ENCODE results near the gene EVA1C.
"Not testable (repeated sequence)": the region's sequence is repeated elsewhere in the genome, so short reads cannot be mapped to it uniquely, and the experiment has no call there.

The EVA1C gene, protein sequence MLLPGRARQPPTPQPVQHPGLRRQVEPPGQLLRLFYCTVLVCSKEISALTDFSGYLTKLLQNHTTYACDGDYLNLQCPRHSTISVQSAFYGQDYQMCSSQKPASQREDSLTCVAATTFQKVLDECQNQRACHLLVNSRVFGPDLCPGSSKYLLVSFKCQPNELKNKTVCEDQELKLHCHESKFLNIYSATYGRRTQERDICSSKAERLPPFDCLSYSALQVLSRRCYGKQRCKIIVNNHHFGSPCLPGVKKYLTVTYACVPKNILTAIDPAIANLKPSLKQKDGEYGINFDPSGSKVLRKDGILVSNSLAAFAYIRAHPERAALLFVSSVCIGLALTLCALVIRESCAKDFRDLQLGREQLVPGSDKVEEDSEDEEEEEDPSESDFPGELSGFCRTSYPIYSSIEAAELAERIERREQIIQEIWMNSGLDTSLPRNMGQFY

DNA sequence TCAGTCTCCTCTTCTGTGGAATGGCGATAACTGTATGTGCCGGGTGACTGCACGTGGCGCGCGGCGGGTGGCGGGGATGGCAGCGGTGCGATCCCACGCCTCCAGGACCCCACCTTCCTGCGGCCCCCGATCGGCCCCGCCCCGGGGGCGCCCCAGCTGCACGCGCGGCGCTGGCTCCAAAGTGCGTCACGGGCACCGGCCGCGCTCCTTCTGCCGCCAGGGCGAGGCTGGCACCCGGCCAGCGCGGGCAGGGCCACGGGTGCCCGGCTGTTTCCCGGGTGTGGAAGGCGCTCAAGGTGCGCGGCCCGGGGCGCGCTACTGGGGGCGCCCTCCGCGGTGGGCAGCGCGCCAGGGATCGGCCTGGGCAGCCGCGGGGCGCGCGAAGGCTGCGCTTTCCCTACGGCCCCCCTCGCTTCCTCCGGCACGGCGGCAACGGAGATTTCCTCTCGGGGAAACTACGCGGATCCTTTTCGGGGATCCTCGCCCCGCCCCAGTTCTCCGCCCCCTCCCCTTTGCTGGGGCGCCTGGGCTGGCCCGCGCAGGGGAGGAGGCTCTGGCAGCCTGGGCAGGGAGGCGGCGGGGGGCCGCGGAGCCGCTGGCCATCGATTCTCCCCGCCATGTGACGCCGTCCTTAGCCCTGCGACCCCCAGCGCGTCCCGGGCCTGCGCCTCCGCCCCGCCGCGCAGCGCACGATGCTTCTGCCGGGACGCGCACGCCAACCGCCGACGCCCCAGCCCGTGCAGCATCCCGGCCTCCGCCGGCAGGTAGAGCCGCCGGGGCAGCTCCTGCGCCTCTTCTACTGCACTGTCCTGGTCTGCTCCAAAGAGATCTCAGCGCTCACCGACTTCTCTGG is at the start of gene EVA1C:
EVA1C (plus strand) TSS at position 545 of the 853 bp plus-strand sequence; CDS start at position 693, 148 bp downstream.
- DNase-seq: peak; percentile 83

DNA sequence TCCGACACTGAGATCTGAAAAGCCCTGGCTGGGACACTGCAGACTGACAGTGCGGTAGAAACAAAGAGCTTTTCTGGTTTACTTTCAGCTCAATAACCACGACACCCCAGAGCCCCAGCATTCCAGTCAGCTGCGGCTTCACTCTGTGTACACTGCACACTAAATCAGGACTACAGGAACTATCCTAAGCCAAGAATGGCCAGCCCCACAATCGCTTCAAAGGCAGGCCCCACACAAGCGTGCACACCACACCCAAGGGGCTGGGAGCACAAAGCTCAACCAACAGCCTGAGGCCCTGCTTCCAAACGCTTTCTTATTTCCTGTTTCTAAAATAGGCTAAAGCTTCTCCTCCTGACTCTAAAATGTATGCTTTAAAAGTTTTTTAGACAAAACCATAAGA is 48.1 kb upstream of the EVA1C start:
- no peak for DNase-seq

DNA sequence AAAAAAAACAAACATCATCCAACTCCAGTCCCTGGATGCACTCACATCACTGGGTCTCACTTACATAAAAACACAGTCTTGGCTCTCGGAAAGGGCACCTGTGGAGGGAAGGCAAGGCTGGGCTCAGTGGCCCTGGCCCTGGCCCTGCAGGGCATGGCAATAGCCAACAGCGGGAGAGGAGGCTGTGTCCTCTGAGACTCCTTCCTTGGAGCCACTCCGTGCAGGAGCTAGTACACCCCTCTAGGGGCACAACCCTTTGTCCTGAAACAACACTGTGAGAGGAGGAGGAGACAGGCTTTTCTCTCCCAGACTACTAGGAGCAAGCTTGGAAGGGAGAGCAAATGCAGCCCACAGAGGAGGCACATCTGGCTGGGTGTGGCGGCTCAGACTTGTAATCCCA is 47.7 kb upstream of the EVA1C start:
- no peak for DNase-seq

DNA sequence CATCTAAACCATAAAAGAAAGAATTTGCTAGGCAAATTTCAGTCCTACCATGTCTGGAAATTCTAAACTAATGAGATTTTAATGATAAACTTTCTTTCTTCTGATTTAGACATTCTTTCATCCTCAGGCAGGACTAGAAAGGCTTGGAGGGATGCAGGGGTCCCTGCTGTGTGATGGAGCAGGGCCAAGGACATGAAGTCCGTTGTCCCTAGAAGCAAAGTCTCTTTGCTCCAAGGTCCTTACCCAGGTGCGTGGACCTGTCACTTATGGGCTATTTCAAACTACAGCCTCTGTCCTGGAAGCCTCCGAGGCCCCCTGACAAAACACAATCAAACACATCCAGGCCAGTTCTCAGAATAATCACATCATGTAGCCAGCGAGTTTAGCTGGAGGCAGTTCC is 46.3 kb upstream of the EVA1C start:
- DNase-seq: no peak

DNA sequence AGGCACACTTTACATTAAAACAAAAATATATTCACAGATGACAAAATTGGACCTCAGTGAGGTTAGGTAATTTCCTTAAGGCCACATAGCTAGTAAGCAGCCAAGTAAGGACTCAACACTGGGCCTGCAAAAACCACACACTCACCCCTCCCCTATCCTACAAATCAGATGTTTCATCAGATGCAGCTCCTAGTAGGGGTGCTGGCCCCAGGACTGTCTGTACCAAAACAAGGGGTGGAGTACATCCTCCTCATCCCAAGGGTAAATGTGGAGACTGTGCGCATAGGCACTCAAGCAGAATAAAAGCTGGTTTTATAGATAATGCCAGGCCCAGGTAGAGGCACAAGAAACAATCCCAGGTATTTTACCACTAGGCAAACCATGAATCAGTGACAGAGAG is 45.3 kb upstream of the EVA1C start:
- peak; percentile 24 for DNase-seq

DNA sequence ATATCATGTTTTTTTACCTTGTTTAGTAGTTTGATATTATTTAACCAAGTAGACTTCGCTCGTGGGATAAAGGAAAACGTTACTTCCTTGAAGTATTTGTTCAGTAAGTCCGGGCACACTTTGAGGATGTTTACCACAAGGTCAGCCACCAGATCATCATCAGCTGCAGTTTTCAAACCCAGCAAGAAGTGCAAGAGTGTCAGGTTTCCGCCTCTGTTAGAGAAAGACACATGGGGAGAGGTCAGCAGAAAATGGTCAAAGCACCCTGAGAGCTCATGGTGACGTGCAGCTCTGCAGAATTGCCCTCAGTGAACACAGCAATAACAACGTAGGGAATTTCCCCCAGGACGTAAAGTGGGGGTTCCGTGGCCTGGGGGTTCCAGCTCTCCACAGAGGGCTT is 44.1 kb upstream of the EVA1C start:
- no peak for DNase-seq

DNA sequence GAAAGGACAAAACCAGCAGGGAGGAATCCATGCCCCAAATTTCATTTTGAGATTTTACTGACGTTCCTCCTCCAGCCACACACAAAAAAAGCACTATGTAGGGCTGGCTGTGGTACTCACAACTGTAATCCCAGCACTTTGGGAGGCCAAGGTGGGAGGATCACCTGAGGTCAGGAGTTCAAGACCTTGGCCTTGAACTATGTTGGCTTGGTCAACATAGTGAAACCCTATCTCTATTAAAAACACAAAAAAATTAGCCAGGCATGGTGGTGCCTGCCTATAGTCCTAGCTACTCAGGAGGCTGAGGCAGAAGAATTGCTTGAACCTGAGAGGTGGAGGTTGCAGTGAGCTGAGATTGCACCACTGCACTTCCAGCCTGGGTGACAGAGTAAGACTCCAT is 43.5 kb upstream of the EVA1C start:
- DNase-seq: not testable (repeated sequence)

DNA sequence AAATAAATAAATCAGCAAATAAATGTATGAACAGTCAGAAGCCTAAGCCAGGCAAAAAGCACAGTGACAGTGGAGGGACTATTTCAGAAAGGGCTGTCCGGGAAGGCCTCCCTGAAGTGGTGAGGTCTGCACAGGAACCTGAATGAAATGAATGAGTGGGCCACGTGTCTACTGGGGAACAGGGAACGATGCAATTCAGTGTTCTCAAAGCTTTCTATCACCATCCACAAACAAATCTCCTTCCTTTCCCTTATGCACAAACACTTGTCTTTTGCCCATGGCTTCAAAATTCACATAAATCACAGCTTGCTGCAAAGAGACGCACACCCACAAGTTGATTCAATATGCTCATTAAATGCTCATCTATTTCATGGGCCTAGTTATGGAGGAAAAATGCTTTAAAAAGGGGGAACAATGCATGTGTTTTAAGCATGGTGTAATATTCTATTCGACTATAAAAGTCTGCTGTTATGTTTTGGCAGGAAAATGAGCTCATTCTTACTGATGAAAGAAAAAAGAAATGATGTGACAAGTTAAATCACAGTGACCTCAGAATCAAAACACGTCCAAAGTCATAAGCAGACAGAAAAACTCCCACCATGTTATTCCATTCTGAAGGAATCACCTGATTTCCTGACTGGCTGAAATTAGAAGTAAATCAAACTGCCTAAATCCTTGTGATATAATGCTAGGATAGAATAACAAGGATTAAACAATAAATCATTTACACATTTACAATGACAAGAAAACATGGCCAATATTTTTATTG is 41.3 kb upstream of the EVA1C start:
- DNase-seq: no peak

DNA sequence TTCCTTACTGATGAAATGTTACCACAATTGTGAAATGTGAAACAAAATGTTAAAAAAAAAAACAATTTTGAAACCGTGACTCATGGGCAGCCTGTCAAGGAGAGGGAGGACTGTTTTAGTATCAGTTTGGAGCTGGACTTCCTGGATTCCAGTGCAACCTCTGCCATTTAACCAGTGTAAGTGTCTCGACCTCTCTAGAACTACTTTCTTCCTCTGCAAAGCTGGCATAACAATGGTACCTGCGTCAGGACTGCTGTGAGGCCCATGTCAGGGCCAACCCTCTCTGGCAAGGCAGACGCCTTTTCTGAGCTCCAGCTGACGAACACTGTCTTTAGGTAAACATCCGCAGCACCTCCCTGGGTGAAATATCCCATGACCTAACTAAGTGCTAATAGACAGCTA is 40.6 kb upstream of the EVA1C start:
- DNase-seq: no peak

DNA sequence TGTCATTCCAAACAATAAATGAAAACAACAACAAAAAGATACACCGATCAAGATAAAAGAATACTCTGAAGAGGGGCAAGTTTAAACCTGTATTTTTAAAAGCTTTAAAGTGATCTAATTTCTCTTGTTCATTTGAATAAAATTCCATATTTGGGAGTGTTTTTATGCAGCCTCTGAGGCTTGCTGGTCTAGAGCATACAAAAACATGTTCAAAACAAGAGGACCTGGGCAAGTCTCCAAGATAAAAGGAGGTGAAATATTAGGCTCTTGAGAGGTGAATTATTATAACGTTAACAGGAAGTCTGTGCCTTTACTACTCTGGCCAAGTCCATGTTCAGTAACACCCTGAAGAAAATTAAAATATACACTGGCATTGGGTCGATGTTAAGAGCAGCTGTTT is 39.8 kb upstream of the EVA1C start:
- DNase-seq: no peak

DNA sequence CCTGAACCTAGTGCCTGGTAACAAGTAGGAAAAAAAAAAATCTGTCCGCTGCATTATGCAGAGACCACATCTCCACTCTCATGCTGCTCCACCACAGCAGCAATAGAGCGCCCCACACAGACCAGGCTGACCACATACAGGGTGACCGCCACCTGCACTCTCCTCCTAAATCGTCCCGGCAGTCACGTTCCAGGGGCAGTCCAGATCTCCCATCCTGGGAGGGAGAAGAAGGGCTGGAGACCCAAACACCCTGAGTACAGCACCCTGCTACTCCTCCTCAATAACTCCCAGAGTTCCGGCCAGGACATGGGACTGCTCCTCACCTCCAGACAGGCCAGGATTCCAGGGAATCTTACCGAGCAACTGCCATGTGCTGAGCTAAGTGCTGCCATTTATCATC is 35.0 kb upstream of the EVA1C start:
- DNase-seq: no peak

DNA sequence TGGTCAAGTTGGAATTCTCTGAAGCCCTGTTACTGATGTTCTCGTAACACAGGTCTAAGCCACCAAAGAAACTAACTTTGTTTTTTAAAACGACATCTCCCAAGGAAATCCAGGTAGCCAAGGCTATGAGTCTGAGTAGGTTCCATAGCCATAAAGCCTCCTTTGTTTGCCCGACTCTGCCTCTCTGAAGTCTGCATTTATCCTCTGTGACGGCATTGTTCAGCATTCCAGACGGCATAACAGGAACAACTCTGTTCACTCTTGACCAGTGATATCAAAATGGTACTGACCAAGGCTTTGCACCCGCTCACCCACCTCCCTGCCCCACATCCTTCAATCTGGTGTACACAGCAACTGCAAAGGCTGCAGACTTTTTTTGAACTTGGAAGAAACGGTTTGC is 34.5 kb upstream of the EVA1C start:
- DNase-seq: no peak

DNA sequence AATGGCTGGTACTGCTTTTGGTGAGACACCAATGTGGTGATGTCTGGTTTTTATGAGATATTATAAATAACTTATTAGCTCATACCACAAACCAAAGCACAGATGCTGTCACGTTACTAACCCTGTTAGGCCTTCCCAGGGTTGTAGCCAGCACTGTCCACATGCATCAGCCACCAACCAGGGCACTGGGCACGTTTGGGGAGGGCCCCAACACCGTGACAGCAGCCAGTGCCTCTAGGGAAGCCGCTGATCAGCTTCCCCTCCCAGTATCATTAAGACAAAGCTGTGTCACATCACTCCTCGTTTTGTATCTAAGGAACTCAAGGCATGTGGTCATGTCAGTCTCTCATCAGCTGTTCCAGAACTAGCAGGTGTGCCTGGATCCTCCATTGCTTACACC is 33.5 kb upstream of the EVA1C start:
- no peak for DNase-seq

DNA sequence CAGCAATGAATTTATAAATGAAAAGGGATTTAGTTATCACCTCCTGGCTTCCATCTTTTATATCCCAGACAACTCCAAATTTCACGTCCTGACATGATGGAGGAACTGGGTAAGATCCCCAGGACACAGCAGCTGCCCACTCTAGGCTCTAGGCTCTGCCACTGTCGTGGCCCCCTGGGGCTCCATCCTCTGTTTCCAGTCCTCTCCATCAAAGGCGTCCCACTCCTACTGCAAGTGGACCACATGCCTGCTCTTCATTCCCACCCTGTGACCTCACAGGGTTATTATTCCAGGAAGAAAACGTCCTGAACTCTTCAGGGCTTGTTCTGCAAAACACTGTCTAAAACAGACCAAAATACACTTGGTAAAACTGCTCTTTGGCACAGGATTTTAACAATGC is 31.6 kb upstream of the EVA1C start:
- no peak for DNase-seq

DNA sequence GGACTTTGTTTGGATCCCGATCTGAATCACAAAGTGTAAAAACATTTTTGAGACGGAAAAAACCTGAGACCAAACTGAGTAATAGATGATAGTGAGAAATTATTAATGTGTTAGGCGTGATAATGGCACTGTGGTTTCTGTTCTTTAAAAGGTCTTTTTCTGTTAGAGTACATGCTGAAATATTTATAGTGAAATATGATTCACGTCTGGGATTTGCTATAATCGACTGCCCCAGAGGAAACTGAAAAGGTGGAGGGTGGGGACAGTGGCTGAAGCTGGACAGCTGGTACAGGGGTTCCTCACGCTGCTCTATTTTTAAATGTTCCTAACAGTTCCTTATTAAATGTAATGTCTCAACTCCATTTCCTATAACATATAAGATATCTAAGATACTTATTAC is 30.9 kb upstream of the EVA1C start:
- DNase-seq: no peak

DNA sequence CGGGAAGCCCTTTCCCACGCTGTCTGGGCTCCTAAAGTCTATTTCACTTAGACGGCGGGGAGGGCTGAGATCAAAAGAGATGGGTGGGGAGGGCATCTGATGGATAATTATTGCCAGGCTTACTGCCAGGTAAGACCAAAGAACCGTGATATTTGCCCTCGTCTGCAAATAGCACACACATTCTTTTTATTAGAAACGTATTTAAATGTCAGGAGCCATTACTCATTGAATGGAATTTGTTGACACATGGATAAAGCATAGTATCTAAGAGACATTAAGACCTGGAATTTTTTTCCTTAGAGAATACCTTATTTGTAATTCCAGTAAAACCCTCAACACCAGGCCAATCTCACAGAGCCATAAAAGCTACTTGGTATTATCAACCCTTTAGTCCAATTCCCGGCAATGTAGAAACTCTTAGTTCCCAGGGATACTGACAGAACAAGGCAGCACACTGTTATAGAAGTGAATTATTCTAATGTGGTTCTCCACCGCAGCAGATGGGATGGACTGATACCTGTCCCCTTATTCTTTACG is 30.3 kb upstream of the EVA1C start:
- peak; percentile 97 for DNase-seq

DNA sequence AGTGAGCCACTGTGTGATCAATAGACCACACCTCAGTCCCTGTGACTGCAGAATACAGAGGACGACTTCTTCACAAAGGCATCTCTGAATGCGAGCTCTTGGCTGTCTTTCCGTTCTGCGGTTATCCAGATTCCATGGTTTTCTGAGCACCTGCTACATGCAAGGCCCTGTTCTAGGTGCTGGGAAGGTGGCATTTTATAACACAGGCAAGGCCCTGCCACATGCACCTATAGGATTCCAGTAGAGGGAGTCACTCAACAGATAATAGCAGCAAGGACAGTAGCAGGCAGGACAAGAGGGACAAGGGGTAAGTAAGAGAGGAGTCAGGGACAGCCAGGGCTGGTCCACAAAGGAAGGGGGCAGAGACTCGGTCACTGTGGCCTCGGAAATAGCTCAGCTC is 28.7 kb upstream of the EVA1C start:
- DNase-seq: no peak

DNA sequence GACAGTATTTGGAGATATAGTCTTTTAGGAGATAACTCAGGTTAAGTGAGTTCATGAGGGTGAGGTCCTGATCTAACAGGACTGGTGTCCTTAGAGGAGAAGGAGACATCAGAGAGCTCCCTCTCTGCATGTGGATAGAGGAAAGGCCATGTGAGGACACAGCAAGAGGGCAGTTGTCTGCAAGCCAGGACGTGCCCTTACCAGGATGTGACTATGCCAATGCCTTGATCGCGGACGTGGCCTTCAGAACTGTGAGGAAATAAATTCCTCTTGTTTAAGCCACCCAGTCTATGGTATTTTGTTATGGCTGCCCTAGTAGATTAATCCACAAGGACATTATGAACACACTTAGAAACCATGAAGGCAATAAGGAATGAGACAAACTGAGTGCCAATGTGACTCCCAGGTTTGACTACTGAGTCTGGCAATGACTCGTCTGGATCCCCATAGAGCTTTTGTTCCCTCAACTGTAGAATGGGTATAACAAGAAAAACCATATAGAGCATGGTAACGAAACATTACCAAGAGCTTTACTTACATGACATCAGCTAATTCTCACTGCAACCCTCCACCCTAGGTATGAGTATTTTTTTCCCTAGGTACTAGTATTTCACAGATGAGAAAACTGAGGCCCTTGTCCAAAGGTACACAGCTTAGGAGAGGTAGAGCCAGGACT is 26.2 kb upstream of the EVA1C start:
- peak; percentile 11 for DNase-seq

DNA sequence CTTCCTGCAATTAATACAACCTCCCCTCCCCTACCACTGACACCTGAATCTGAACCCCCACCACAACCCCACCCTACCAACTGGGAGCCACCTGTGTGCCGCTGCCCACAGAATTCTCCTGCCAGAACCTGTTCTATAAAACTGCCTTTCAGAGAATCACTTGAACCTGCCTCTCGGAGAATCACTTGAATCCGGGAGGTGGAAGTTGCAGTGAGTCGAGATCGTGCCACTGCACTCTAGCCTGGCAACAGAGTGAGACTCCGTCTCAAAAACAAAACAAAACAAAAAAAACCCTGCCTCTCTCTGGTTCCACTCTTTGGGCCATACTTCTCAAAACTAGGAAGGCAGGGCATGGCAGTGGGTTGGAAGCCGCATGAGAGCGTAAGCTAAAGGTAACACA is 25.4 kb upstream of the EVA1C start:
- no peak for DNase-seq

DNA sequence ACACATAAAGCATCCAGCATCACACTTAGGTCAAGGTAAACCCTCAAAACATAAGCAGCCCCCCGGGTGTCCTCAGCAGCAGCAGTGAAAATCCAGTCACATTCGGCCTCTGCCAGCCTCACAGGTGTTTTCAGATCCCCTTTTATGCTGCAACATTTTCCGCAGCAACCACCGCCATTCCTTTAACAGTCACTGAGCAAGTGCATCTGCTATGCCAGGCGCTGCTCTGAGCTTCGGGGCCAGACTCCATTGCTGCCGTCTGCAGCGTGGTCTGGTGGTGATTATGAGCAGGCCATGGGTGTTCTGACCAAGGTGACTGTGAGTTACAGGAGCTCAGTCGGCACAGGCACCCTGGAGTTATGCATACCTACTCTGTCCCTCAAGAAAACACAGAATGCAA is 24.2 kb upstream of the EVA1C start:
- no peak for DNase-seq

DNA sequence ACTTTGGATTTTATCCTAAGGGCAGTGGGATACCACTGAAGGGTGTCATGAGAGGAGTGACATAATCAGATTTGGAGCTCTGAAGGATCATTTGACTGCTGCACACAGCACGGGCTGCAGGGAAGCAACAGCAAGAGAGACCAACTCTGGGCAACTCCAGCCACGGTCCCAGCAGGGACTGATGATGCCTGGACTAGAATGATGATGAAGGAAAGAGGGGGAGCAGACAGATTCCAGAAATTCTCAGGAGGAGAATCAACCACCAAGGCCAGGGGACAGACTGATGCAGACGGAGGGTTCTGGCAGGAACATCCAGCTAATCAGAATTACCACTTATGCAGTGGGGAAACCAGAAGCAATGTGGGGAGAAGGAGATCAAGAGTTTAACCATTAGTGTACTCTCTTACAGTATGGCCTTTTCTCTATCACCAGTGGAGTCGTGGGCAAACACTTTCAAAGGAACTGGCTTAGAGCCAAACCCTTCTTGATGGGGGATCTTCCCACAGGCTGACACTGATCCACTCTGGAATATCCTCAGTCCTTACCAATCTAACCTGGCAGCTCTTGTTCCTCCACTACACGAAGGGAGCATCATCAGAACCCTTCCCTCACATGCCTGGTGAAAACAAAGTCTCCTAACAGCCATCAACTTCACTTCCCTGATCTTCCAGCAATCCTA is 23.0 kb upstream of the EVA1C start:
- DNase-seq: no peak
